ENCODE measurements around the gene SNX18.

Gene SNX18

GRCh38 chr5:54541823-54542783 is 24.5 kb downstream of the SNX18 start:
- no peak for DNase-seq

GRCh38 chr5:54544044-54544443 is 26.5 kb downstream of the SNX18 start:
- DNase-seq: no peak

GRCh38 chr5:54545796-54546195 is 28.2 kb downstream of the SNX18 start:
- DNase-seq: no peak

GRCh38 chr5:54547711-54548250 is 30.2 kb downstream of the SNX18 start:
- DNase-seq: no peak

- DNase-seq: no peak
Measured at GRCh38 chr5:54548565-54548964, 31.0 kb downstream of the SNX18 start.

GRCh38 chr5:54551292-54551691 is 33.7 kb downstream of the SNX18 start:
- DNase-seq: no peak

GRCh38 chr5:54551926-54552325 is 34.4 kb downstream of the SNX18 start:
- no peak for DNase-seq

GRCh38 chr5:54552446-54552845 is 34.9 kb downstream of the SNX18 start:
- DNase-seq: no peak

GRCh38 chr5:54553659-54554207 is 36.2 kb downstream of the SNX18 start:
- DNase-seq: no peak

GRCh38 chr5:54556141-54556540 is 38.6 kb downstream of the SNX18 start:
- DNase-seq: no peak

GRCh38 chr5:54558362-54558761 is 40.8 kb downstream of the SNX18 start:
- no peak for DNase-seq

- DNase-seq: no peak
Measured at GRCh38 chr5:54561651-54562050, 44.1 kb downstream of the SNX18 start.

- no peak for DNase-seq
Measured at GRCh38 chr5:54563083-54563761, 45.7 kb downstream of the SNX18 start.

- no peak for DNase-seq
Measured at GRCh38 chr5:54567996-54568395, 50.4 kb downstream of the SNX18 start.

- no peak for DNase-seq
Measured at GRCh38 chr5:54570916-54571315, 53.4 kb downstream of the SNX18 start.

- no peak for DNase-seq
Measured at GRCh38 chr5:54571462-54571861, 53.9 kb downstream of the SNX18 start.

GRCh38 chr5:54573812-54574489 is 56.4 kb downstream of the SNX18 start:
- DNase-seq: no peak

- DNase-seq: no peak
Measured at GRCh38 chr5:54577528-54577927, 60.0 kb downstream of the SNX18 start.

- DNase-seq: no peak
Measured at GRCh38 chr5:54577937-54578653, 60.5 kb downstream of the SNX18 start.

- no peak for DNase-seq
Measured at GRCh38 chr5:54579591-54580295, 62.2 kb downstream of the SNX18 start.

GRCh38 chr5:54580997-54581811 is 63.6 kb downstream of the SNX18 start:
- no peak for DNase-seq

All from activated CD8-positive, alpha-beta memory T cell treated with anti-CD3 and anti-CD28 coated beads for 24 hours (primary cell).